ENCODE results near the gene HDDC2. TPM values are rescaled to one million over a fixed set of nuclear protein-coding genes. Genes with fewer than 3 reads are reported as not detected.

The HDDC2 gene
- polyA plus RNA-seq, 3 donors = 24.4 to 59.9 (median 42.6) TPM

GRCh38 chr6:125255201-125255600 is 46.6 kb downstream of the HDDC2 start:
- H3K4me1 Mint-ChIP-seq = peaks cover 15% of the 10 kb centered on the region
- Histone ChIP-seq H3K4me1 (ENCODE audit: control insufficient read depth in 1 of 2, insufficient read depth in 2 of 2, low read length in 2 of 2) (peaks cover 14 to 15% of the 10 kb centered on the region in 2 donors), H3K79me2 (ENCODE audit: insufficient read depth, low read length) (no peaks in the 10 kb centered on the region), H3K27me3 (ENCODE audit: control insufficient read depth in 2 of 2, insufficient read depth in 2 of 2, low read length in 2 of 2) (no peaks in the 10 kb centered on the region), H3K4me3 (replicated peaks in 1 of 3; ENCODE audit: low read depth in 2 of 3, low read length in 3 of 3) (no peak overlapping the region), H4K20me1 (ENCODE audit: insufficient read depth, low read length) (no peaks in the 10 kb centered on the region), H3K36me3 (replicated peaks in 1 of 2; ENCODE audit: control insufficient read depth in 1 of 2, insufficient read depth in 2 of 2, low read length in 2 of 2) (no peaks in the 10 kb centered on the region), H2AFZ (ENCODE audit: insufficient read depth, low read depth, low read length, poor library complexity, severe bottlenecking) (no peak overlapping the region), H3K4me2 (replicated peaks; ENCODE audit: extremely low read depth, low read length, poor library complexity, severe bottlenecking) (no peak overlapping the region), H3K9ac (ENCODE audit: insufficient read depth, low read length, poor library complexity, severe bottlenecking) (no peak overlapping the region), H3K9me3 (replicated peaks in 1 of 2; ENCODE audit: control insufficient read depth in 1 of 2, insufficient read depth in 1 of 2, low read length in 2 of 2) (no peaks in the 10 kb centered on the region), H3K27ac (ENCODE audit: low read depth in 1 of 2, low read length in 2 of 2) (no peak overlapping the region)
- peaks cover 0 to 3% (median 0%) of the 10 kb centered on the region in 3 donors for H3K27me3 Mint-ChIP-seq (ENCODE audit: low read depth in 3 of 3)
- no peak for DNase-seq
- H3K27ac Mint-ChIP-seq = no peak overlapping the region
- no peak for TF ChIP-seq CTCF (IDR thresholded peaks at IDR 0.05)
- H3K9me3 Mint-ChIP-seq = no peaks in the 10 kb centered on the region
- no peaks in the 10 kb centered on the region for H3K36me3 Mint-ChIP-seq
- intact Hi-C loops (cut with micrococcal nuclease) = loop anchor here in 1 of 2 donors (5.0 kb wide), 1 partner anchor 58 kb away; no protein-coding TSS in a partner anchor
- WGBS (ENCODE audit: insufficient coverage) = 74% methylated on average over 3 of the region's 3 CpGs
- H3K4me3 Mint-ChIP-seq = no peak overlapping the region

GRCh38 chr6:125254321-125254720 is 47.4 kb downstream of the HDDC2 start:
- Mint-ChIP-seq H3K4me1 (peaks cover 13% of the 10 kb centered on the region), H3K27ac (no peak overlapping the region), H3K4me3 (no peak overlapping the region), H3K9me3 (no peaks in the 10 kb centered on the region), H3K27me3 (ENCODE audit: low read depth in 3 of 3) (peaks cover 0 to 3% (median 0%) of the 10 kb centered on the region in 3 donors), H3K36me3 (no peaks in the 10 kb centered on the region)
- TF ChIP-seq CTCF (IDR thresholded peaks at IDR 0.05) = no peak
- Histone ChIP-seq H4K20me1 (ENCODE audit: insufficient read depth, low read length) (no peaks in the 10 kb centered on the region), H3K36me3 (replicated peaks in 1 of 2; ENCODE audit: control insufficient read depth in 1 of 2, insufficient read depth in 2 of 2, low read length in 2 of 2) (no peaks in the 10 kb centered on the region), H3K4me3 (replicated peaks in 1 of 3; ENCODE audit: low read depth in 2 of 3, low read length in 3 of 3) (no peak overlapping the region), H3K4me2 (replicated peaks; ENCODE audit: extremely low read depth, low read length, poor library complexity, severe bottlenecking) (no peak overlapping the region), H3K27me3 (ENCODE audit: control insufficient read depth in 2 of 2, insufficient read depth in 2 of 2, low read length in 2 of 2) (no peaks in the 10 kb centered on the region), H3K9me3 (replicated peaks in 1 of 2; ENCODE audit: control insufficient read depth in 1 of 2, insufficient read depth in 1 of 2, low read length in 2 of 2) (no peaks in the 10 kb centered on the region), H3K27ac (ENCODE audit: low read depth in 1 of 2, low read length in 2 of 2) (no peak overlapping the region), H3K79me2 (ENCODE audit: insufficient read depth, low read length) (no peaks in the 10 kb centered on the region), H3K4me1 (ENCODE audit: control insufficient read depth in 1 of 2, insufficient read depth in 2 of 2, low read length in 2 of 2) (peaks cover 13 to 14% of the 10 kb centered on the region in 2 donors), H2AFZ (ENCODE audit: insufficient read depth, low read depth, low read length, poor library complexity, severe bottlenecking) (no peak overlapping the region), H3K9ac (ENCODE audit: insufficient read depth, low read length, poor library complexity, severe bottlenecking) (no peak overlapping the region)
- no peak for DNase-seq
- no CpG with 5 or more reads among the region's 3 CpGs for WGBS (ENCODE audit: insufficient coverage)
- intact Hi-C loops (cut with micrococcal nuclease) = no loop called here
